ENCODE measurements around the gene WDR53. TPM values are rescaled to one million over a fixed set of nuclear protein-coding genes. Genes with fewer than 3 reads are reported as not detected.

The WDR53 gene
- total RNA-seq, 1 donor from 2014 or later = 12.2 TPM

- no peaks in the 10 kb centered on the region for H3K4me1 Mint-ChIP-seq (ENCODE audit: low read depth)
- H3K4me3 Mint-ChIP-seq (ENCODE audit: unreplicated experiment) = no peak overlapping the region
- H3K9me3 Mint-ChIP-seq (ENCODE audit: low read depth) = peaks cover 14% of the 10 kb centered on the region
- H3K27ac Mint-ChIP-seq (ENCODE audit: unreplicated experiment) = no peak overlapping the region
- no peaks in the 10 kb centered on the region for H3K27me3 Mint-ChIP-seq (ENCODE audit: low read depth)
- no peaks in the 10 kb centered on the region for H3K36me3 Mint-ChIP-seq (ENCODE audit: low read depth)
- TF ChIP-seq CTCF (IDR thresholded peaks at IDR 0.05) = no peak
- DNase-seq (ENCODE audit: low spot score) = no peak
Measured at GRCh38 chr3:196519718-196520082, 48.7 kb downstream of the WDR53 start.

- Mint-ChIP-seq H3K4me3 (ENCODE audit: unreplicated experiment) (no peak overlapping the region), H3K36me3 (ENCODE audit: low read depth) (no peaks in the 10 kb centered on the region), H3K9me3 (ENCODE audit: low read depth) (peaks cover 14% of the 10 kb centered on the region), H3K27ac (ENCODE audit: unreplicated experiment) (no peak overlapping the region), H3K27me3 (ENCODE audit: low read depth) (no peaks in the 10 kb centered on the region), H3K4me1 (ENCODE audit: low read depth) (no peaks in the 10 kb centered on the region)
- TF ChIP-seq CTCF (IDR thresholded peaks at IDR 0.05) = peak; percentile 86
- no peak for DNase-seq (ENCODE audit: low spot score)
Measured at GRCh38 chr3:196518966-196519717, 49.2 kb downstream of the WDR53 start.

- no peak for DNase-seq (ENCODE audit: low spot score)
Measured at GRCh38 chr3:196517919-196518318, 50.4 kb downstream of the WDR53 start.

GRCh38 chr3:196517162-196517800 lies 51.1 kb downstream of the WDR53 start:
- no peaks in the 10 kb centered on the region for H3K36me3 Mint-ChIP-seq (ENCODE audit: low read depth)
- no peak overlapping the region for H3K27ac Mint-ChIP-seq (ENCODE audit: unreplicated experiment)
- H3K4me1 Mint-ChIP-seq (ENCODE audit: low read depth) = no peaks in the 10 kb centered on the region
- TF ChIP-seq CTCF (IDR thresholded peaks at IDR 0.05) = no peak
- no peaks in the 10 kb centered on the region for H3K27me3 Mint-ChIP-seq (ENCODE audit: low read depth)
- DNase-seq (ENCODE audit: low spot score) = no peak
- H3K9me3 Mint-ChIP-seq (ENCODE audit: low read depth) = peaks cover 14% of the 10 kb centered on the region
- H3K4me3 Mint-ChIP-seq (ENCODE audit: unreplicated experiment) = no peak overlapping the region

More at GRCh38 chr3:196517919-196518318, 50.4 kb downstream of the WDR53 start:
- Mint-ChIP-seq H3K4me1 (ENCODE audit: low read depth) (no peaks in the 10 kb centered on the region), H3K9me3 (ENCODE audit: low read depth) (peaks cover 14% of the 10 kb centered on the region), H3K36me3 (ENCODE audit: low read depth) (no peaks in the 10 kb centered on the region), H3K27me3 (ENCODE audit: low read depth) (no peaks in the 10 kb centered on the region), H3K27ac (ENCODE audit: unreplicated experiment) (no peak overlapping the region), H3K4me3 (ENCODE audit: unreplicated experiment) (no peak overlapping the region)
- no peak for TF ChIP-seq CTCF (IDR thresholded peaks at IDR 0.05)

- no peak for DNase-seq (ENCODE audit: low spot score)
- H3K4me3 Mint-ChIP-seq (ENCODE audit: unreplicated experiment) = no peak within 1 kb of the TSS
- no peaks in the 10 kb centered on the region for H3K36me3 Mint-ChIP-seq (ENCODE audit: low read depth)
Measured at GRCh38 chr3:196514913-196515621, 53.3 kb downstream of the WDR53 start, which contains the start of gene SMCO1. TSS of gene SMCO1 (minus strand) at chr3:196515346. CDS start at chr3:196515209, 137 bp downstream.

More at GRCh38 chr3:196514913-196515621, 53.3 kb downstream of the WDR53 start, which contains the start of gene SMCO1:
- no peak for TF ChIP-seq CTCF (IDR thresholded peaks at IDR 0.05)
- Mint-ChIP-seq H3K27ac (ENCODE audit: unreplicated experiment) (no peak within 1 kb of the TSS), H3K27me3 (ENCODE audit: low read depth) (peaks cover 4% of the 10 kb centered on the region), H3K9me3 (ENCODE audit: low read depth) (peaks cover 9% of the 10 kb centered on the region), H3K4me1 (ENCODE audit: low read depth) (no peaks in the 10 kb centered on the region)
